ENCODE measurements around the gene MAP2K3. TPM values are rescaled to one million over a fixed set of nuclear protein-coding genes. Genes with fewer than 3 reads are reported as not detected.

Gene MAP2K3
- total RNA-seq, 1 donor from 2014 or later: 149 TPM

DNA sequence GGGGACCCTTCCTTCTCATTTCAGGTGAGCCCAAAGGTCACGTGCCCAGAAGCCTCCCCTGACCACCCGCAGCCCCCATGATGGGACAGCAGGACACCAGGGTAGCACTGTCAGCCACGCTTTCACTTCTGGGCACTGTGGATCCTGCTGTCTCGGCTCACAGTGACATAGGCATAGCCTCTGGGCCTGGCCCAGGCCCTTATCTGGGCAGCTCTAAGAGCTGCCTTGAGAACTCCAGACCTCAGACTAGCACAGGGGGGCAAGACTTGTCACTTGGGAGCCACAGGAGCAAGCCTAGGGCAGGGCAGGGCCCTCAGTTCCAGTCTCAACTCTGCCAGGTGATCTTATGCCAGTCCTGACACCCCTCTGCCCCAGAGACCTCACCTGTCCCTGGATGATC, 36.0 kb upstream of the MAP2K3 start:
- peaks cover 9% of the 10 kb centered on the region for H3K27me3 Mint-ChIP-seq (ENCODE audit: low read depth)
- H3K4me3 Mint-ChIP-seq (ENCODE audit: low read depth): no peak overlapping the region
- H3K4me1 Mint-ChIP-seq (ENCODE audit: low read depth): peaks cover 1% of the 10 kb centered on the region
- H3K9me3 Mint-ChIP-seq: no peaks in the 10 kb centered on the region
- no peak for DNase-seq (ENCODE audit: low spot score)
- H3K27ac Mint-ChIP-seq: no peak overlapping the region
- H3K36me3 Mint-ChIP-seq (ENCODE audit: low read depth): no peaks in the 10 kb centered on the region
- intact Hi-C loops (cut with micrococcal nuclease): no loop called here

DNA sequence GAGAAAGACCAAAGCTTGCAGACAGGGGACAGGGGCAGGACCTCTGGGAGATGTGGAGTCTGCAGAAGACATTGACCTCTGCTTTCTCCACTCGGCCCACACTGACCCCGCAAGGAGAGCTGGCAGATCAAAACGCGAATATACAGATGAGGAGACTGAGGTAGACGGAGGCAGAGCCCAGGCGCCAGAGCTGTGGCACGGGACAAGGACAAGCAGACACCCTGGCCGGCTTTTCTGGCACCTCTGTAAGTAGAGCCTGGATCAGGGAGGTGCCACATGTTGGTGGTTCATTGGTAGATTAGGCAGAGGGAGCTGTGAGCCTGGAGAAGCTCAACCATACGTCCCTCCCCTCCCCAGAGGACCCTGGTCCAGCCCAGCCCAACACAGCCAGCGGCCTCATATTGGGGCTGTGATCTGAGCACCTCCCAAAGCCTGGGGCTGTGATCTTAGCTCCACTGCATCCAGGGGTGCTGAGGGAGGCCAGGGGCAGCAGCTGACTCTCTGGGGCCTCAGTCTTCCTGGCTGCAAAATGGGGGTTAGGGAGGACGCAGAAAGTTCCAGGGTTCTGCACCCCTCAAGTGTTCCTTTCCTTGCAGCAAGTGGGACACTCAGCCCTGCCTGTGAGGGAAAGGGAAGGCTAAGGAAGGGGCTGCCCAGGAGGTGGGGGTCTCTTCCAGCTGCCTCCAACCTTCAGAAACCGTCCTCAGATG, 35.3 kb upstream of the MAP2K3 start:
- no peaks in the 10 kb centered on the region for H3K9me3 Mint-ChIP-seq
- no peak overlapping the region for H3K27ac Mint-ChIP-seq
- H3K36me3 Mint-ChIP-seq (ENCODE audit: low read depth): no peaks in the 10 kb centered on the region
- no peak for DNase-seq (ENCODE audit: low spot score)
- H3K27me3 Mint-ChIP-seq (ENCODE audit: low read depth): peaks cover 9% of the 10 kb centered on the region
- no peak overlapping the region for H3K4me3 Mint-ChIP-seq (ENCODE audit: low read depth)
- intact Hi-C loops (cut with micrococcal nuclease): no loop called here
- H3K4me1 Mint-ChIP-seq (ENCODE audit: low read depth): peaks cover 4% of the 10 kb centered on the region

DNA sequence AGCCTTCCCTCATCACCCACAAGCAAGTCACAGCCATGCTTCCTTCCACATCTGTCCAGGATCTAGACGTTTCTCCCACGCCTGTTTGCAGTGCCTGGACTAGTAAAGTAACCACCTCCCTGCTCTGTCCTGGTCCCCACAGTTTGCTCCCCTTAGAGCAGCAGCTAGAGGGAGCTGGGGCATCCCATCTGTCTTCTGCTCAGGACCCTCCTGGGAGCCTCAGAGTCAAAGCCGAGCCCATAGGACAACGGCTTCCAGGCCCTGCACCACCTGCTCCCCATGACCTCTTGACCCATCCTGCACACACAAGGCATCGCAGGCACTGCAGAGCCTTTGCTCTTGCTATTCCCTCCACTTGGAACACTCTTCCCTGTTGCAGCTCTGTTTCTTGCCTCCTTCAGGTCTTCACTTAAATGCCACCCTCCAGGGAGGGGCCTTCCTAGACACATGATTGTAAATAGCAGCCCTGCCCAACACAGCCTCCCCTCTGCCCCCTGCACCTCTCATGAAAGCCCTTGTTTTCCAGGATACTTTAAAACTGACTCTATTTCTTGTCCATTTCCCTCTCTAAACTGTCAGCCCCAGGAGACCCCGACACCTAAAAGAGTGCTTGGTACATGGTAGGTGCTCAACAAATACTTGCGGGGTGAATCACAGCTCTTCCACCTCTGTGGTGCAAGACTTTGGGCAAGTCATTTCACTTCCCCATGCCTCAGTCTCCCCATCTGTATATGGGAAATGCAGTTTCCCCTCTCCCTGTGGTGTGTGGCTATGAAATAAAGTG, 34.4 kb upstream of the MAP2K3 start:
- peaks cover 4% of the 10 kb centered on the region for H3K4me1 Mint-ChIP-seq (ENCODE audit: low read depth)
- H3K27me3 Mint-ChIP-seq (ENCODE audit: low read depth): peaks cover 9% of the 10 kb centered on the region
- no peak overlapping the region for H3K4me3 Mint-ChIP-seq (ENCODE audit: low read depth)
- H3K27ac Mint-ChIP-seq: no peak overlapping the region
- DNase-seq (ENCODE audit: low spot score): no peak
- no peaks in the 10 kb centered on the region for H3K36me3 Mint-ChIP-seq (ENCODE audit: low read depth)
- H3K9me3 Mint-ChIP-seq: no peaks in the 10 kb centered on the region
- intact Hi-C loops (cut with micrococcal nuclease): loop anchor here (5.0 kb wide), 1 partner anchor 38 kb away; the partner anchor contains the start of gene TMEM11

DNA sequence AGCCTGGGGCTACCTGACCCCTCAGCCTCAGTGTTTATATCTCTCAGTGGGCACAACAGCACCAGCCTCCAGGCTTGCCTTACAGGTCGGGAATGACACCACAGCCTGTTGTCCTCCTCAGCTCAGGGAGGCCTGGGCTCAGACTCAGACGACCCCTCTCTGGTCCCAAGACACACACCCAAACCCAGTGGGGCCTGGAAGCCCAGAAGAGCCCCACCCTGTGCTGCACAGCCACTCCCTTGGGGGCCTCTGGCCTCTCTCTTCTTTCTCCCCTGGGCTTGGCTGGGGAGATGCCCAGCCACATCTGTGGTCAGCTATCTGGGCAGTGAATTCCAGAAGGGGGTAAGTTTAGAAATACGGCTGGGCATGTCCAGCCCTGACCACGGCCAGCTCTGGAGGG, 33.7 kb upstream of the MAP2K3 start:
- no peak overlapping the region for H3K4me3 Mint-ChIP-seq (ENCODE audit: low read depth)
- H3K9me3 Mint-ChIP-seq: no peaks in the 10 kb centered on the region
- no peak overlapping the region for H3K27ac Mint-ChIP-seq
- H3K36me3 Mint-ChIP-seq (ENCODE audit: low read depth): no peaks in the 10 kb centered on the region
- intact Hi-C loops (cut with micrococcal nuclease): loop anchor here (5.0 kb wide), 1 partner anchor 39 kb away; the partner anchor contains the start of gene TMEM11
- peaks cover 4% of the 10 kb centered on the region for H3K4me1 Mint-ChIP-seq (ENCODE audit: low read depth)
- H3K27me3 Mint-ChIP-seq (ENCODE audit: low read depth): peaks cover 9% of the 10 kb centered on the region
- no peak for DNase-seq (ENCODE audit: low spot score)

DNA sequence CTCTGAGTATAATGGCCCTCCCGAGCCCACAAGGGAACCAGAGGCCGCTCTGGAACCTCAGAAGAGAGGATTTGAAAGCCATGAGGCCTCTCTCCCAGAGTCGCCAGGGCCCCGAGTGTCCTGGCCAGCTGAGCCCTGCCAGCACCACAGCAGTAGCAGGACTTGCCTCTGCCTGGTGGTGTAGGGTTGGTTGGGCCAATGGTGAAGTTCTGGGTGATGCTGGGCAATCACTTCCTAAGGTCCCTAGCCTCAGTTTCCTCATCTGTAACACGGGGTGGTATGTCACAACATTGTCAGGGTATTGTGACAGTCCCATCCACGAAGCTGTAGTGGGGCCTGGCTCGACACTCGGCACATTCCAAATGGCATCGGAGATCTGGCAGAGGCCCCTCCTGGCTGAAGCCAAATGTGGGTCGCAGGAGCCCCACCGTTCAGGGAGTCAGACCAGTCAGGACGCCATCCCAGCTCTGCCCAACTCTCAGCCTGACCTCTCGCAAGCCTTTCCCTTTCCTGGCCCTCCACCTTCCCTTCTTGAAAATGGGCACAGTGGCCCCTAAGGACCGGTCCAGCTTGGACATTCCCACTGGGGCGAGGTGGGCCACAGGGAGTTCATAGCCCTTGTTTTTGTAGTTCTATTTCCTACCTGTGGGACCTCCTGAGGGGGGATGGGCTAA, 33.0 kb upstream of the MAP2K3 start:
- peaks cover 4% of the 10 kb centered on the region for H3K4me1 Mint-ChIP-seq (ENCODE audit: low read depth)
- no peak overlapping the region for H3K27ac Mint-ChIP-seq
- no peaks in the 10 kb centered on the region for H3K36me3 Mint-ChIP-seq (ENCODE audit: low read depth)
- peaks cover 12% of the 10 kb centered on the region for H3K27me3 Mint-ChIP-seq (ENCODE audit: low read depth)
- H3K4me3 Mint-ChIP-seq (ENCODE audit: low read depth): no peak overlapping the region
- intact Hi-C loops (cut with micrococcal nuclease): loop anchor here (5.0 kb wide), 1 partner anchor 39 kb away; the partner anchor contains the start of gene TMEM11
- H3K9me3 Mint-ChIP-seq: no peaks in the 10 kb centered on the region
- DNase-seq (ENCODE audit: low spot score): no peak

DNA sequence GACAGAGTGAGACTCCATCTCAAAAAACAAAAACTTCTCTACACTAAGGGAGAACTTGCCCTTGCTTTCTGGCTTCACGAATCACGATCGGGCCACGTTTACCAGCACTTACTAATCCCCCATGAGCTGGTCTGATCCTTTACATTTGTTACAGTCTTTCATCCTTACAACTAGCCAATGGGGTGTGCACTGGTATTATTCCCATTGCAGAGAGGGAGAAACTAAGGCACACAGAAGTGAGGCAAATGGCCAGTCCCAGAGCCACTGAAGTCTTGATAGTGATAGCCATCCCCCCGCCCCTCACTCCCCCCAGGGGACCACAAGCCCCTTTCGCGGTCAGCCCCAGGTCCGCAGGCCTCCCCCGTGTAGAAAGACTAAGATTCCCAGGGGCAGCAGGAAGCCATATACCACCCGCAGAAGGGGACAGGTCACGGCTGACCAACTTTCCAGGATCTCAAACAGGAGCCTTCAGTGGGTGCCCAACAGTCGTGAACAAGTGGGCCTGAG, 32.2 kb upstream of the MAP2K3 start:
- intact Hi-C loops (cut with micrococcal nuclease): loop anchor here (5.0 kb wide), 1 partner anchor 40 kb away; the partner anchor contains the start of gene TMEM11
- Mint-ChIP-seq H3K4me3 (ENCODE audit: low read depth) (peak overlapping the region; percentile 63), H3K27me3 (ENCODE audit: low read depth) (peaks cover 12% of the 10 kb centered on the region), H3K36me3 (ENCODE audit: low read depth) (no peaks in the 10 kb centered on the region), H3K9me3 (no peaks in the 10 kb centered on the region), H3K27ac (no peak overlapping the region), H3K4me1 (ENCODE audit: low read depth) (peaks cover 4% of the 10 kb centered on the region)
- DNase-seq (ENCODE audit: low spot score): no peak

DNA sequence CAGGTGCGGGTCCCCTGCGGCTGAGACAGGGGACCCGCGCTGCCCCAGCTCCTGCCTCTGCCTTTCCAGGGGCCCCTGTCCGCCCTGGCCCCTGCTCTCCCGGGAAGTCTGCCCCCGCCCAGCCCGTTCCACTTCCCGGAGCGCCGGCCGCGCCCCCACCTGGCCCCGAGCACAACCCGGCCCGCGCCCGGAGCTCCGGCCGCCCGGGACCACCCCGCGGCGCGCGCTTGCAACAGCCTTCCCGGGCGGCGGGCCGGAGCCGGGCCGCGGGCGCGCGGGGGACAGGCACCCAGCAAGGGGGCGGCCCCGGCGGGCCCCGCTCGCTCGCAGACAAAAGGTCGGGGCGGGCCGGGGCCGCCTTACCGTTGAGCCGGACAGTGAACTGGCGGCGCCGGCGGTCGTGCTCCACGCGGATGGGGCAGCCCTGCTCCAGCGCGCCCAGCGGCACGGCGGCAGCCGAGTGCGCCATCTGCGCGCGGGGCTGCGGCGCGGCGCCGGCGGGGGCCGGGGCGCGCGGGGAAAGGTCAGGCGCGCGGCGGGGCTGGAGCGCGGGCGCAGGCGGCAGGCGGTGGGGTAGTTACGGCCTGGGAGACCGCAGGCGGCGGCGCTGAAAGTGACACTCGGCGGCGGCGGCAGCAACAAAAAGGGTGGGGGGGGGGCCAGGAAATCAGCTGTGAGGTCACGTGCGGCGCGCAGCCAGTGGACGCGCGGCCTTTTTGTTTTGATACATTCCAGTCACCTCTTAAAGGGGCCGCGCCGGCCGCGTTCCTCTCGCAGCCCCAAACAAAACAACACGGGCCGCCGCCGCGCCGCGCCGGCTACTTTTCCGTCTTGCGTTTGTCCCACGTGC, 31.5 kb upstream of the MAP2K3 start, which contains the start of gene NATD1:
Gene NATD1 (minus strand): TSS at position 615 of the 850 bp plus-strand sequence. CDS start 146 bp downstream, at position 469.
- Mint-ChIP-seq H3K27ac (no peak within 1 kb of the TSS), H3K9me3 (no peaks in the 10 kb centered on the region), H3K36me3 (ENCODE audit: low read depth) (no peaks in the 10 kb centered on the region), H3K4me1 (ENCODE audit: low read depth) (peaks cover 4% of the 10 kb centered on the region), H3K4me3 (ENCODE audit: low read depth) (peak within 1 kb of the TSS; percentile 79), H3K27me3 (ENCODE audit: low read depth) (peaks cover 12% of the 10 kb centered on the region)
- peak; percentile 65 for DNase-seq (ENCODE audit: low spot score)
- intact Hi-C loops (cut with micrococcal nuclease): loop anchor here (1.0 to 5.0 kb wide), 3 partner anchors 34 to 127 kb away; partner anchors contain the start of genes DHRS7B and TMEM11

DNA sequence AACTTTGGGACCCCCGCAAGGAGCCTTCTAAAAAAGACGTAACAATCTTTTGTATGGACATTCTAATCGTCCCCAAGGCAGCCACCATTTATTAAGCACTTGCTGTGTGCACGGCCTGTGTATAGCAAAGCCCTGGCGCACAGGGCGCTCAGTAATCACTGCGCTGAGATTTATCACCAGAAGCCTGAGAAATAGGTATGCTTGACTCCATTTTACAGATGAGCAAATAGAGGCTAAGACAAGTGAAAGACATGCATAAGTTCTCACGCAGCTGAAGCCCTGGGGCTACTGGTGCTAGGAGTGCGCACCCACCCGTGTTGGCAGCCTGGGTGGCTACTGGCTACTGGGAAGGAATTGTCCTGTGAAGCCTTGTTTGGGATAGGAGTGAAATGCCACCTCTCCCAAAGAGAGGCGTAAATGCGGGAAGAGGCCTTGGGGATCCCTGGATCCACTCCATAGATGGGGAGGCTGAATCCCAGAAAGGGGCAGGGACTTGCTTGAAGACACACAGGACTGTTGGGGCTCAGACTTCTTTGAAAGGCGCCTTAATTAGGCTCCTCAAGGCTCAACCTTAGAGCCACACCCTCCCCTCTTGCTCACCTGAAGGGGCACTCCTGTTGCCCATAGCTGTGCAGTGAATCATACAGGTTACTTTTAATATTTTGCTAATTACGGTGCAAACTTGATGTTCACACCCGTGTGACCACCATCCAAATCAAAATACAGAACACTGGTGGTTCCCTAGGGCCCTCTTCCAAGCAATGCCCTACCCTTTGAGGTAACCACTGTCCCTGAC, 30.7 kb upstream of the MAP2K3 start:
- peaks cover 12% of the 10 kb centered on the region for H3K27me3 Mint-ChIP-seq (ENCODE audit: low read depth)
- no peaks in the 10 kb centered on the region for H3K9me3 Mint-ChIP-seq
- H3K27ac Mint-ChIP-seq: no peak overlapping the region
- intact Hi-C loops (cut with micrococcal nuclease): loop anchor here (1.0 to 5.0 kb wide), 3 partner anchors 33 to 128 kb away; partner anchors contain the start of genes DHRS7B and TMEM11
- no peaks in the 10 kb centered on the region for H3K36me3 Mint-ChIP-seq (ENCODE audit: low read depth)
- peak overlapping the region; percentile 79 for H3K4me3 Mint-ChIP-seq (ENCODE audit: low read depth)
- peaks cover 4% of the 10 kb centered on the region for H3K4me1 Mint-ChIP-seq (ENCODE audit: low read depth)
- no peak for DNase-seq (ENCODE audit: low spot score)

DNA sequence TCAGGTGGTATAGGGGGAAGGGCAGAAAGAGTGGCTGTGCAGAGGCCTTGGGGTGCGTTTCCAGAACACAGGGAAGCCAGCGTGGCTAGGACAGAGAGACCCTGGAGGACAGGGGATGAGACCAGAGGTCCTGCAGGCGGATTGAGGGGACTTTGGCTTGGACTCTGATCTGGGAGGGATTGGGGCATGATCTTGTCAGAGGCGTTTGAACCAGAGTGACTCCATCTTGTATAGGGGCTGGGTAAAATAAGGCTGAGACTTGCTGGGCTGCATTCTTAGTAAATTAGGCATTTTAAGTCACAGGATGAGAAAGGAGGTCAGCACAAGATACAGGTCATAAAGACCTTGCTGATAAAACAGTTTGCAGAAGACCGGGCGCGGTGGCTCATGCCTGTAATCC, 25.9 kb upstream of the MAP2K3 start:
- no peaks in the 10 kb centered on the region for H3K36me3 Mint-ChIP-seq (ENCODE audit: low read depth)
- no peaks in the 10 kb centered on the region for H3K9me3 Mint-ChIP-seq
- peaks cover 2% of the 10 kb centered on the region for H3K4me1 Mint-ChIP-seq (ENCODE audit: low read depth)
- peaks cover 3% of the 10 kb centered on the region for H3K27me3 Mint-ChIP-seq (ENCODE audit: low read depth)
- no peak overlapping the region for H3K4me3 Mint-ChIP-seq (ENCODE audit: low read depth)
- no peak overlapping the region for H3K27ac Mint-ChIP-seq
- no peak for DNase-seq (ENCODE audit: low spot score)
- intact Hi-C loops (cut with micrococcal nuclease): no loop called here

DNA sequence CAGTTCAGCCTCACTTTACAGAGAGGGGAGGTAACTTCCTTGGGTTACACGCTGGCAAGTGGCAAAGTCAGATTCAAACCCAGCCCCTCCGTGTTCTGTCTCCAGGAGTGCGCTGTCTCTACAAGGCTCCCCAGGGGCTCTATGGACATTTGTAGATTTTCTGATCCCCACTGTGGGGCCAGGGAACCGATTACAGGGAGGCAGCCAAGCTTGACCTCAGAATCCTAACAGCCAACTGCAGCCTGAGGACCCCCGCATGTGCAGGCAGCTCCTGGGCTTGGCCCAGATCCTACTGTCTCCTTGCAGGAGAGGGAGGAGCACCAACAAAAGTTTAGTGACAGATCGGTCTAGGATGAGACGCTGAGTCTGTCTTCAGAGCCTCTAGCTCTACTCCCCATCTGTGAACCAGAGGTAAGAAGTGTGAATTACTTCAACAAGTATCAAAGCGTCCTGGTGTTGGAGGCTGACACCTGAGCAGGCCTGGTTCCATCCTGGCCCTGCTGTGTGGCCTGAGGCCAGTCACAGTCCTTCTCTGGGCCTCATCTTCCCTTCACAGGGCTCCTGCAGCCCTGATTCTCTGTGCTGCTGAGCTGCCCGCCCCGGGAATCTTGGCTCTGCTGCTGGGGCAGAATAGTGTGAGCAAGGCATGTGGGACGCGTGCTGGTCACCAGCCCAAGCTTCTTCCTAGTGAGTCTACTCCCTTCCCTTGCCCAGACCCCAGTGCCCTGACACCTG, 22.1 kb upstream of the MAP2K3 start:
- Mint-ChIP-seq H3K27ac (no peak overlapping the region), H3K4me3 (ENCODE audit: low read depth) (no peak overlapping the region), H3K9me3 (no peaks in the 10 kb centered on the region), H3K36me3 (ENCODE audit: low read depth) (no peaks in the 10 kb centered on the region), H3K27me3 (ENCODE audit: low read depth) (no peaks in the 10 kb centered on the region), H3K4me1 (ENCODE audit: low read depth) (peaks cover 3% of the 10 kb centered on the region)
- intact Hi-C loops (cut with micrococcal nuclease): no loop called here
- DNase-seq (ENCODE audit: low spot score): no peak

DNA sequence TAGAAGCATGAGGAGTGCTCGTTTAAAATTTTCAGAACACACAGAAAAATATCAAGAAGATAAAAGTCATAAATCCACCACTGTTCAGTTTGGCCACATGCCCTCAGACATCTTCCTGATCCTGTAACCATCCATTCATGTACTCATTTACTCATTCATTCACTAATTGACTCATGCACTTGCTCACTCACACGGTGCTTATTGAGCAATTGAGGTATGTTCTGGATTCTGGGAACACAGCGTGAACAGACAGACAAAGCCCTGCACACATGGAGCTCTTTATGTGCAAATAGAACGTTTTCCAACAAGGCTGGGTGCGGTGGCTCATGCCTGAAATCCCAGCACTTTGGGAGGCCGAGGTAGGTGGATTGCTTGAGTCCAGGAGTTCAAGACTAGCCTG, 21.1 kb upstream of the MAP2K3 start:
- intact Hi-C loops (cut with micrococcal nuclease): no loop called here
- Mint-ChIP-seq H3K4me1 (ENCODE audit: low read depth) (peaks cover 9% of the 10 kb centered on the region), H3K36me3 (ENCODE audit: low read depth) (no peaks in the 10 kb centered on the region), H3K4me3 (ENCODE audit: low read depth) (no peak overlapping the region), H3K27me3 (ENCODE audit: low read depth) (no peaks in the 10 kb centered on the region), H3K27ac (no peak overlapping the region), H3K9me3 (no peaks in the 10 kb centered on the region)
- DNase-seq (ENCODE audit: low spot score): no peak
